Measurements from ENCODE around the gene EXOC4. TPM values are rescaled to one million over a fixed set of nuclear protein-coding genes. Genes with fewer than 3 reads are reported as not detected.

EXOC4 gene
- total RNA-seq, 1 donor from 2014 or later = 103 TPM

- peaks cover 12% of the 10 kb centered on the region for H3K36me3 Mint-ChIP-seq (ENCODE audit: low read depth)
- intact Hi-C loops (cut with micrococcal nuclease) = no loop called here
- ChIA-PET CTCF (no interaction called here), POLR2A (no interaction called here)
- ATAC-seq (ENCODE audit: low read depth) (no peak), DNase-seq (no peak)
- no peak overlapping the region for H3K4me3 Mint-ChIP-seq
- TF ChIP-seq, protein P1, sequence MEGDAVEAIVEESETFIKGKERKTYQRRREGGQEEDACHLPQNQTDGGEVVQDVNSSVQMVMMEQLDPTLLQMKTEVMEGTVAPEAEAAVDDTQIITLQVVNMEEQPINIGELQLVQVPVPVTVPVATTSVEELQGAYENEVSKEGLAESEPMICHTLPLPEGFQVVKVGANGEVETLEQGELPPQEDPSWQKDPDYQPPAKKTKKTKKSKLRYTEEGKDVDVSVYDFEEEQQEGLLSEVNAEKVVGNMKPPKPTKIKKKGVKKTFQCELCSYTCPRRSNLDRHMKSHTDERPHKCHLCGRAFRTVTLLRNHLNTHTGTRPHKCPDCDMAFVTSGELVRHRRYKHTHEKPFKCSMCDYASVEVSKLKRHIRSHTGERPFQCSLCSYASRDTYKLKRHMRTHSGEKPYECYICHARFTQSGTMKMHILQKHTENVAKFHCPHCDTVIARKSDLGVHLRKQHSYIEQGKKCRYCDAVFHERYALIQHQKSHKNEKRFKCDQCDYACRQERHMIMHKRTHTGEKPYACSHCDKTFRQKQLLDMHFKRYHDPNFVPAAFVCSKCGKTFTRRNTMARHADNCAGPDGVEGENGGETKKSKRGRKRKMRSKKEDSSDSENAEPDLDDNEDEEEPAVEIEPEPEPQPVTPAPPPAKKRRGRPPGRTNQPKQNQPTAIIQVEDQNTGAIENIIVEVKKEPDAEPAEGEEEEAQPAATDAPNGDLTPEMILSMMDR (IDR thresholded peaks at IDR 0.05) = no peak
- H3K4me1 Mint-ChIP-seq = no peaks in the 10 kb centered on the region
- no peaks in the 10 kb centered on the region for H3K27me3 Mint-ChIP-seq
- H3K27ac Mint-ChIP-seq = no peak overlapping the region
- no peaks in the 10 kb centered on the region for H3K9me3 Mint-ChIP-seq
Observed at GRCh38 chr7:133529861-133530260, 277.0 kb downstream of the EXOC4 start.

DNA sequence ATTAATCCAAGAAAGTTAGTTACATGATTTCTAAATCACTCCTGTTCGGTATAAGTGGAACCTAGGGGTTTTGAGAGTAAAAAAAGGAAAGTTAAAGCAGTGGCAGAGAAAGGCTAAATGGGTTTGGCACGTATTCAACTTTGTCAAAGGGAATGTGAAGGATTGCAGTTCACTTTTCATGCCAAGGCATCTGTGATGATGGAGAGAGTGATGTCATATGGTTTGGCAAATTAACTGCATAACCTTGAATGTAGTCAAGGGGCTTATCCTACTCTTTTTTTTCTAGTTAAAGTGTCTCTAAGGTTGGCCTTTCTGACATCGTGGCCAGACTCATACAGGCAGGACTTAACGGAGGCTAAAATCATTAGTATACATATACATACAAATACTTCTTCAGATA lies 277.8 kb downstream of the EXOC4 start:
- H3K9me3 Mint-ChIP-seq = no peaks in the 10 kb centered on the region
- H3K4me3 Mint-ChIP-seq = no peak overlapping the region
- no peaks in the 10 kb centered on the region for H3K27me3 Mint-ChIP-seq
- DNase-seq = no peak
- intact Hi-C loops (cut with micrococcal nuclease) = no loop called here
- H3K4me1 Mint-ChIP-seq = no peaks in the 10 kb centered on the region
- H3K27ac Mint-ChIP-seq = no peak overlapping the region
- no peak for ATAC-seq (ENCODE audit: low read depth)
- ChIA-PET CTCF (no interaction called here), POLR2A (no interaction called here)
- H3K36me3 Mint-ChIP-seq (ENCODE audit: low read depth) = peaks cover 13% of the 10 kb centered on the region
- TF ChIP-seq, protein P1 (IDR thresholded peaks at IDR 0.05) = no peak

GRCh38 chr7:133534816-133535215 lies 281.9 kb downstream of the EXOC4 start:
- H3K4me3 Mint-ChIP-seq = no peak overlapping the region
- ChIA-PET POLR2A (no interaction called here), CTCF (no interaction called here)
- TF ChIP-seq, protein P1 (IDR thresholded peaks at IDR 0.05) = no peak
- intact Hi-C loops (cut with micrococcal nuclease) = no loop called here
- H3K36me3 Mint-ChIP-seq (ENCODE audit: low read depth) = peaks cover 16% of the 10 kb centered on the region
- no peak overlapping the region for H3K27ac Mint-ChIP-seq
- no peak for ATAC-seq (ENCODE audit: low read depth)
- H3K9me3 Mint-ChIP-seq = no peaks in the 10 kb centered on the region
- no peaks in the 10 kb centered on the region for H3K27me3 Mint-ChIP-seq
- DNase-seq = no peak
- H3K4me1 Mint-ChIP-seq = no peaks in the 10 kb centered on the region

- DNase-seq (no peak), ATAC-seq (ENCODE audit: low read depth) (no peak)
- no peak overlapping the region for H3K27ac Mint-ChIP-seq
- H3K4me3 Mint-ChIP-seq = no peak overlapping the region
- no peaks in the 10 kb centered on the region for H3K4me1 Mint-ChIP-seq
- intact Hi-C loops (cut with micrococcal nuclease) = no loop called here
- H3K9me3 Mint-ChIP-seq = no peaks in the 10 kb centered on the region
- peaks cover 13% of the 10 kb centered on the region for H3K36me3 Mint-ChIP-seq (ENCODE audit: low read depth)
- H3K27me3 Mint-ChIP-seq = no peaks in the 10 kb centered on the region
- ChIA-PET CTCF (no interaction called here), POLR2A (no interaction called here)
- TF ChIP-seq, protein P1 (IDR thresholded peaks at IDR 0.05) = no peak
Observed at GRCh38 chr7:133535308-133535707, 282.4 kb downstream of the EXOC4 start.

DNA sequence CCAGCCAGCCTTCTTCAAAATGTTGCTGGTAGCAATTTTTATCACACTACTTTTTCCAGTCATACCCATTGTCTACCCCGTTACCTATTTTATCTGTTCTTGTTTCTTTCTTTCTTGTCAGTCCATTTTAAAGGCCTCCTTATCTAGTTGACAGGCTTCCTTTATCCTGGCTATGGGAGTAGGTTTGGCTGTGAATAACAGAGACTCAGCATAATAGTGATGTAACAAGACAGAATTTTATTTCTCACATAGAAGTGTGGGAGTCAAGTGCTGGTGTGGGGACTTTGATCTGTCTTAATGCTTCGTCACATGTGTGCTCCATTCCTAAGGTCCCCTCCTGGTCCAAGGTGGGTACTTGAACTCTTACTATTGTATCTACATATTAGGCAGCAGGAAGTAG lies 283.6 kb downstream of the EXOC4 start:
- Mint-ChIP-seq H3K27ac (no peak overlapping the region), H3K4me1 (no peaks in the 10 kb centered on the region), H3K9me3 (no peaks in the 10 kb centered on the region), H3K36me3 (ENCODE audit: low read depth) (peaks cover 11% of the 10 kb centered on the region), H3K27me3 (no peaks in the 10 kb centered on the region), H3K4me3 (no peak overlapping the region)
- ATAC-seq (ENCODE audit: low read depth) (no peak), DNase-seq (no peak)
- TF ChIP-seq, protein P1 (IDR thresholded peaks at IDR 0.05) = no peak
- intact Hi-C loops (cut with micrococcal nuclease) = no loop called here
- ChIA-PET CTCF (no interaction called here), POLR2A (no interaction called here)

Measured in activated B cell treated with CpG ODN at 0.5 μM for 24 hours (primary cell).